HEK293T (cell line): Measurements from ENCODE around the gene TMEM186.

ENCODE experiments used
- ARNT ChIP-seq: fragments of 450-650 bp; IDR thresholded peaks from 2 replicates; pipeline ENCODE4 v1.6.1; 2017; ENCODE audit warnings: mild to moderate bottlenecking
- BHLHE40 ChIP-seq: fragments of 450-650 bp; IDR thresholded peaks from 2 replicates; pipeline ENCODE4 v1.6.1; 2016; ENCODE audit warnings: mild to moderate bottlenecking, moderate library complexity, borderline replicate concordance
- ELF4 ChIP-seq: fragments of 450-650 bp; IDR thresholded peaks from 2 replicates; pipeline ENCODE4 v1.6.1; 2017; ENCODE audit warnings: antibody characterized with exemption
- FOXK2 ChIP-seq: fragments of 450-650 bp; IDR thresholded peaks from 2 replicates; pipeline ENCODE4 v1.6.1; 2016; ENCODE audit warnings: mild to moderate bottlenecking
- L3MBTL2 ChIP-seq: fragments of 450-650 bp; conservative IDR thresholded peaks from 2 replicates; pipeline ENCODE4 v1.6.1; 2016; ENCODE audit warnings: mild to moderate bottlenecking
- SP1 ChIP-seq: fragments of 450-650 bp; IDR thresholded peaks from 2 replicates; pipeline ENCODE4 v1.6.1; 2017
- TARDBP ChIP-seq: fragments of 450-650 bp; IDR thresholded peaks from 2 replicates; pipeline ENCODE4 v1.6.1; 2016
- TF ChIP-seq, protein P1 (sequence below): fragments of 450-650 bp; IDR thresholded peaks from 2 replicates; pipeline ENCODE4 v1.6.1; 2016

DNA sequence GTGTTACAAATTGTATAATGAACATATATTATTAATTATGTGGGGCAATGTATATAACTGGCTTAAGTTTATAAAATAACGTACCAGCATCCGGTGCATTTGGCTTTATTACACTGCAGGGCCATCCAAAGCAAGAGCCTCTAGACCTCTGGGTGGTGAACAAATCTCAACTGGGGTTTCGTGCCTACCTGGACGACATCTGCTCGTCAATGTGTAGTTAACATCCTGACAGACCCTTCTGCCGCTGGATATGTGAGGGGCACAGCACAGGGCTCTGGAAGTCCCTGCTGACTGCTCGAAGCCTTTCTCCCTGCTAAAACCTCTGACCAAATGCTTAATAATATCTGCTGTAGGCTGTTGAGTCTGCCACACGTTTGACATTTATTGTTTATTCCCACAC, 2.3 kb downstream of the TMEM186 start:
- no peak for TF ChIP-seq FOXK2
- TF ChIP-seq BHLHE40 = no peak
- TF ChIP-seq TARDBP = no peak
- TF ChIP-seq, protein P1, sequence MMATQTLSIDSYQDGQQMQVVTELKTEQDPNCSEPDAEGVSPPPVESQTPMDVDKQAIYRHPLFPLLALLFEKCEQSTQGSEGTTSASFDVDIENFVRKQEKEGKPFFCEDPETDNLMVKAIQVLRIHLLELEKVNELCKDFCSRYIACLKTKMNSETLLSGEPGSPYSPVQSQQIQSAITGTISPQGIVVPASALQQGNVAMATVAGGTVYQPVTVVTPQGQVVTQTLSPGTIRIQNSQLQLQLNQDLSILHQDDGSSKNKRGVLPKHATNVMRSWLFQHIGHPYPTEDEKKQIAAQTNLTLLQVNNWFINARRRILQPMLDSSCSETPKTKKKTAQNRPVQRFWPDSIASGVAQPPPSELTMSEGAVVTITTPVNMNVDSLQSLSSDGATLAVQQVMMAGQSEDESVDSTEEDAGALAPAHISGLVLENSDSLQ = no peak
- no peak for TF ChIP-seq ELF4
- TF ChIP-seq L3MBTL2 = no peak
- TF ChIP-seq SP1 = no peak
- no peak for TF ChIP-seq ARNT
